ENCODE data around the gene OGFRL1. TPM values are rescaled to one million over a fixed set of nuclear protein-coding genes. Genes with fewer than 3 reads are reported as not detected.

The OGFRL1 gene
- total RNA-seq, 4 donors from 2014 or later, result 49.3 to 72.2 (median 60.8) TPM

DNA sequence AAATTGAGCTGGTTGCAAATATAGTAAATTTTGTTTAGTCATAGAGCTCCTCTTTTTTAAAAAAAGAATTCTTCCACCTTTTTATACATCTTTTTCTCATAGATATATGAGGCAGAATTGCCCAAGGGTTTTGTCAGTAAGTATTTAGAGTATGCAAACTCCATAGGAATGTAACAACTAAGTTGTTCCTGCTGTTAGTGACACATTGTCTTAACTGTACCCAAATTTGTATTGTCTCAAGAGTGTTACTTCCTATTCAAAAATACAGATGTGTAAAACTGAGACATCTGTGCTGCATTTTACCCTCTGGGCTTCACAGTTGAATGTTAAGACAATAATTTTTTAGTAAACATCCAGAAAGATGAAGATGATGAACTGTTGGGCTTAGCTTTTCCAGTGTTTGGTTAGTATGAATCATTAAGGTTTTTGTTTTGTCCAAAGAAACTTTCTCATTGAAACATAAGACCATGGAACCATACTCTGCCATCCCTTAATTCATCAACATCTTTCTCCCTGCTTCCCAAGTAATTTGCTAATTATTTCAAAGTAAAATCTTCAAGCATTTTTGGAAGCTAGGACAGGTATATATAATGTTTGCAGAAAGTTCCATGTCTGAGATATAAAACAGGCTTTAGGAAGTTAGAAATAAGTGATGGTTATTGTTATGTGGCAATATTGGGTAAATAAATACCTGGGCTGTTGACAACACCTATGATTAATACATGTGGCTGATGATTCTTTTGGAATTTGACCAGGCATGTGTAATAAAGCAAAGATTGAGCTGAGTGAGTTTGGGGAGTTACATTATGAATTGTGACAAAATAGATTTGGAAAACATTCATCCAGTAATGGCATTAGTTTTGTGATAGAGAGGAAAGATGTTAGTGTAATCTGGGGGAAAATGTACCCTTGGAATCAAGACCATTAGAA is 11.2 kb downstream of the OGFRL1 start:
- TF ChIP-seq, protein P1, sequence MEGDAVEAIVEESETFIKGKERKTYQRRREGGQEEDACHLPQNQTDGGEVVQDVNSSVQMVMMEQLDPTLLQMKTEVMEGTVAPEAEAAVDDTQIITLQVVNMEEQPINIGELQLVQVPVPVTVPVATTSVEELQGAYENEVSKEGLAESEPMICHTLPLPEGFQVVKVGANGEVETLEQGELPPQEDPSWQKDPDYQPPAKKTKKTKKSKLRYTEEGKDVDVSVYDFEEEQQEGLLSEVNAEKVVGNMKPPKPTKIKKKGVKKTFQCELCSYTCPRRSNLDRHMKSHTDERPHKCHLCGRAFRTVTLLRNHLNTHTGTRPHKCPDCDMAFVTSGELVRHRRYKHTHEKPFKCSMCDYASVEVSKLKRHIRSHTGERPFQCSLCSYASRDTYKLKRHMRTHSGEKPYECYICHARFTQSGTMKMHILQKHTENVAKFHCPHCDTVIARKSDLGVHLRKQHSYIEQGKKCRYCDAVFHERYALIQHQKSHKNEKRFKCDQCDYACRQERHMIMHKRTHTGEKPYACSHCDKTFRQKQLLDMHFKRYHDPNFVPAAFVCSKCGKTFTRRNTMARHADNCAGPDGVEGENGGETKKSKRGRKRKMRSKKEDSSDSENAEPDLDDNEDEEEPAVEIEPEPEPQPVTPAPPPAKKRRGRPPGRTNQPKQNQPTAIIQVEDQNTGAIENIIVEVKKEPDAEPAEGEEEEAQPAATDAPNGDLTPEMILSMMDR (IDR thresholded peaks at IDR 0.05; ENCODE audit: low read depth), result no peak

DNA sequence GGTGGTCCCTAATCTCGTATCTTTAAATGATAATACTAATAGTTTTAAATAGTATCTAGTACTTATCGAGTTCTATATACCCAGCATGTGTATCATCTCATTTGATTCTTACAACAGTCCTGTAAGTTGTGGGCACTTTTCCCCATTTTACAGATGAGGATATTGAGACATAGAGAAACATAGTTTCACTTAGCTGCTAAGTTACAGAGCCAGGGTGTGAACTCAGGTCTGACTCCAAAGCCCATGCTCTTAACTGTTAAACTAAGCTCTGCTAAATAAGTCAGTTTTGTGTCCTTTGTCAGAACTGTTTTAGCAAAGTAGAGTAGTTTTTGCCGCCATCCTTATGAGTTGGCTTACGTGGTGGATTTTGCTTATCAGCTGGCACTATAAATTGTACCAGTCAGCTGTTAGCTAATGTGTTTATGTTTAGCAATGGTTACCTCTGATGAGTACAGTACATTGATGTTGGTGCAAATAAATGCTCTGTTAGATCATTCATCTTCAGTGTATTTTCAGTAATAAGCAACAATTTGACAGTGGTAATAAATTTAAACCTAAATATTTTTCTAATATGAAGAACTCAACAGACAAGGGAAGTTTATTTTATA is 12.1 kb downstream of the OGFRL1 start:
- TF ChIP-seq, protein P1 (IDR thresholded peaks at IDR 0.05; ENCODE audit: low read depth), result no peak

DNA sequence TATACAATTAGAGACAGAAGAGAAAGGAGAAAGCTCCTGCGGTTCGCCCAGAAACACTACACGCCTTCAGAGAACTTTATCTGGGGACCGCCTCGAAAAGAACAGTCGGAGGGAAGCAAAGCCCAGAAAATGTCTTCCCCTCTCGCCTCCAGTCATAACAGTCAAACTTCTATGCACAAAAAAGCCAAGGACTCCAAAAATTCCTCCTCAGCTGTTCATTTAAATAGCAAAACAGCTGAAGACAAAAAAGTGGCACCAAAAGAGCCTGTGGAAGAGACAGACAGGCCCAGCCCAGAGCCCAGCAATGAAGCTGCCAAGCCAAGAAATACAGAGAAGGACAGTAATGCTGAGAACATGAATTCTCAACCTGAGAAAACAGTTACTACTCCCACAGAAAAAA is 12.9 kb downstream of the OGFRL1 start:
- TF ChIP-seq, protein P1 (IDR thresholded peaks at IDR 0.05; ENCODE audit: low read depth), result no peak

DNA sequence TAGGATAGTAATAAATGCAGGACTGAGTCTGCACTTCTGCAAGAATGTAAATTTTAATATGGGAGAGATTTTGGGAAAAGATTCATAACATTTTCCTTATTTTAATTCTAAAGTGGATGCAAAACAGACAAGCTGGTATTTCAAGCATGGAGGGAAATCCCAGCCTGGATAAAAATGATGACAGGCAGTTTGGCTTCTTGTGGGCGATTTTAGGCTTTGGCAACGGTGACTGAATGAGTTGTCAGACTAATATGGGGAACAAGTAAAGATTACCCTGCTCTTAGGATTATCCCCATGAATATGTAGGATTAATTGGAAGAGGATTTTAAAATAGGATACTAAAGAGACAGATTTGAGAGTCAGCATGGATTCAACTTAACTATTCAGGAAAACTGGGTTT is 21.0 kb downstream of the OGFRL1 start:
- TF ChIP-seq, protein P1 (IDR thresholded peaks at IDR 0.05; ENCODE audit: low read depth), result no peak

DNA sequence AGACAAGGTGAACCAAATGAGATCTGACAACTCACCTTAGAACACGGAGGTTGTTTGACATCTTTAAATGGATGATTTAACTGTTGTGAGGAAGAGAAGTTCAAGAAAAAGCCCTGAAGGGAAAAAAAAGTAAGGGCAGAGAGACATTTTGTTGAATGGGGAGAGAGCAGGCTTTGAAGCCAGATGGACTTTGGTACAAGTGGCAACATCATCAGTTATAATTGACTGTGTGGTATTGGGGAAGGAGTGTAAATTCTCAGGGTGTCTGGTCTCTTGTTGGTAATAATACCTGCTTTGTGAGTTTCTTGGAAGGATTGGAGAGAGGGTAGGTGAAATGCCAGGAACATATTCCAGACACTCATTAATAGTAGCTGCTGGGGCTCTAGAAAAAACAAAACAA is 21.6 kb downstream of the OGFRL1 start:
- TF ChIP-seq, protein P1 (IDR thresholded peaks at IDR 0.05; ENCODE audit: low read depth), result no peak

DNA sequence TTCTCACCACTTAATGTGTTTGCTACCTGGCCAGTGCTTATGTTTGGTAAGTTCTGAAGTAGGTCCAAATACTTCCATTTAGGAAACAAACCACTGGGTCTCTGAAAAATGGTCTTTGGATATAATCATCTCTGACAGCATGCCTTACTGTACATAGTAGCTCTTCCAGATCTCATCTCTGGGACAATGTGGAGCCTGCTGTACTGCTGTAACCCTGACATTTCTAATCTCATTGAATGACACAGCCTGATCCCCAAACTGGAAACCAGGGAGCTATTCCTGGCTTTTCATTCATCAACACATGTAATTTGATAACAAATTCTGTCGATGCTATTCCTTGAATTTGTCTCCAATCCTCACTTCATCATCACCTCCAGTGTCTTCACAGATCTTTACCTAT is 23.5 kb downstream of the OGFRL1 start:
- TF ChIP-seq, protein P1 (IDR thresholded peaks at IDR 0.05; ENCODE audit: low read depth), result no peak

DNA sequence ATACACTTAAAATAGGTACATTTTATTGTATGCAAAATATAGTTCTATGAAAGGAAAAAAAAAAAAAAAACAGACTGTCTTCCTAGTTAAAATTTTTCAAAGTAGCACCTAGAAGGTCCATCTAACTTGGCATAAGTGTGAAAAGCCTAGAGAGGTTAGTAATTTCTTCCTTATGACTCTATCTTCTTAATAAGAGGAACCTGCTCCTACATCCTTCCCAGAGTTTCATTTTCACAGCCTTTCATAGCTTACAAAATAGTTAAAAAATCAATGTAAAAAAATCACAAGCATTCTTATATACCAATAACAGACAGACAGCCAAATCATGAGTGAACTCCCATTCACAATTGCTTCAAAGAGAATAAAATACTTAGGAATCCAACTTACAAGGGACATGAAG is 28.8 kb downstream of the OGFRL1 start:
- TF ChIP-seq, protein P1 (IDR thresholded peaks at IDR 0.05; ENCODE audit: low read depth), result no peak
